Choroid plexus epithelial cell (primary cell): ENCODE data around the gene LMAN2.

Experiments
- DNase-seq: peaks from one replicate; pipeline ENCODE4 v3.0.0-alpha.2; 2010; ENCODE audit warnings: low read depth
- H3K4me3 ChIP-seq: 2 replicates; pipeline ENCODE4 v1.5.1; 2011; ENCODE audit warnings: low read depth, mild to moderate bottlenecking, control low read depth, low read length, moderate library complexity
- TF ChIP-seq, protein P1 (sequence below): conservative IDR thresholded peaks from 2 replicates; pipeline ENCODE4 v1.5.1; 2011; ENCODE audit warnings: low read depth, mild to moderate bottlenecking, control low read depth, inconsistent platforms, low read length, moderate library complexity

LMAN2 gene

DNA sequence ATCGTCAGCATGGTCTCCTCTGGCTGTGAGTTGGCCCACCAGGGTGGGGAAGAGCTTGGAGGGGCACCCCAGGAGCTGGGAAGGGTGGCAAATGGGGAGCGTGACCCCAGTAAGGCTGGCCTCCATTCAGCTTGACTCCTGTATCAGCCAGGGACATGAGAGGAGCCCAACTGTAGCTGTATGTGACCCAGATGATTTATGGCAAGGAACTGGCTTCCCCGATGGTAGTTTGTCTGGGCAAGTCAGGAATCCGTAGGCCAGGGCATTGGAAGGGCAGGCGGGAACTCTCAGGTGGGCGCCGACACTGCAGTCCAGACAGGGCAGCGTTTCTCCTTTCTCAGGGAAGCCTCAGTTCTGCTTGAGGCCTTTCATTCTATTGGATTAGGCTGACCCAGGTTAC, 35.1 kb upstream of the LMAN2 start:
- H3K4me3 ChIP-seq, result no peak overlapping the region
- TF ChIP-seq, protein P1, sequence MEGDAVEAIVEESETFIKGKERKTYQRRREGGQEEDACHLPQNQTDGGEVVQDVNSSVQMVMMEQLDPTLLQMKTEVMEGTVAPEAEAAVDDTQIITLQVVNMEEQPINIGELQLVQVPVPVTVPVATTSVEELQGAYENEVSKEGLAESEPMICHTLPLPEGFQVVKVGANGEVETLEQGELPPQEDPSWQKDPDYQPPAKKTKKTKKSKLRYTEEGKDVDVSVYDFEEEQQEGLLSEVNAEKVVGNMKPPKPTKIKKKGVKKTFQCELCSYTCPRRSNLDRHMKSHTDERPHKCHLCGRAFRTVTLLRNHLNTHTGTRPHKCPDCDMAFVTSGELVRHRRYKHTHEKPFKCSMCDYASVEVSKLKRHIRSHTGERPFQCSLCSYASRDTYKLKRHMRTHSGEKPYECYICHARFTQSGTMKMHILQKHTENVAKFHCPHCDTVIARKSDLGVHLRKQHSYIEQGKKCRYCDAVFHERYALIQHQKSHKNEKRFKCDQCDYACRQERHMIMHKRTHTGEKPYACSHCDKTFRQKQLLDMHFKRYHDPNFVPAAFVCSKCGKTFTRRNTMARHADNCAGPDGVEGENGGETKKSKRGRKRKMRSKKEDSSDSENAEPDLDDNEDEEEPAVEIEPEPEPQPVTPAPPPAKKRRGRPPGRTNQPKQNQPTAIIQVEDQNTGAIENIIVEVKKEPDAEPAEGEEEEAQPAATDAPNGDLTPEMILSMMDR, result no peak
- DNase-seq, result no peak

DNA sequence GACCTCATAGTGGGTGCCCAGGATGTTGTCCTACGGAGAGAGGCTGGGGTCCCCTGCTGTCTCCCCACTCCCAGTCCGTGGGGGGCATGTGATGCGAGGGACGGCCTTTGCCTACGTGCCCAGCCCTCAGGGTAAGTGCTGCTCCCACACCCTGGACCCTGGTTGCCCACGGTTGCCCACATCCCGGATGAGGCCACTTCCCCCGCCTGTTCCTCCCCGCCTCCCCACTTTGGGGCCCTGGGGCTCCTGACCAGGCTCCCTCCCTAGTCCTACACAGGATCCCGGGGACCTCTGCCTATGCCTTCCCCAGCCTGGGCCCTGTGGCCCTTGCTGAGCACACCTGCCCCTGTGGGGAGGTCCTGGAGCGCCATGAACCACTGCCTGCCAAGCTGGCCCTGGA, 34.3 kb upstream of the LMAN2 start:
- TF ChIP-seq, protein P1, result no peak
- H3K4me3 ChIP-seq, result no peak overlapping the region
- no peak for DNase-seq

DNA sequence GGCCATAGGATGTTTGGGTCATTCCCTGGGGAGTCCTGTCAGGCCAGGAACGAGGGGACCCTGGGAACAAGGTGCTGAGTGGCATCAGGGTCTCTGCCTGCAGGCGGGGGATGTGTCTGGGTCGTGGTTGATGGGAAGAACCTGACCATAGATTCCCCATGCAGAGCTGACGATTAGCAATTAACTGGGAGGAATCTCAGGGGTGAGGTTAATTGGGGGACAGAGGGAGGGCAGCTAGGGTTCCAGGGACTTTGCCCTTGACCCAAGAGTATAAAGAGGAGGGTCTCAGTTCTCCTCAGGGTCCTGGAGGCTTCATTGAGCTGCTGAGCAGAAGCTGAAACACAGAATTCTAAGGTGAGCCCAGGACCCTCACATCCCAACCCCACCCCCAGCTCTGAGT, 32.7 kb upstream of the LMAN2 start, which contains the start of gene SLC34A1:
Gene SLC34A1 (plus strand): TSS at position 301 of the 400 bp plus-strand sequence. CDS start 1,308 bp downstream, outside the sequence.
- no peak for DNase-seq
- no peak within 1 kb of the TSS for H3K4me3 ChIP-seq
- TF ChIP-seq, protein P1, result no peak

DNA sequence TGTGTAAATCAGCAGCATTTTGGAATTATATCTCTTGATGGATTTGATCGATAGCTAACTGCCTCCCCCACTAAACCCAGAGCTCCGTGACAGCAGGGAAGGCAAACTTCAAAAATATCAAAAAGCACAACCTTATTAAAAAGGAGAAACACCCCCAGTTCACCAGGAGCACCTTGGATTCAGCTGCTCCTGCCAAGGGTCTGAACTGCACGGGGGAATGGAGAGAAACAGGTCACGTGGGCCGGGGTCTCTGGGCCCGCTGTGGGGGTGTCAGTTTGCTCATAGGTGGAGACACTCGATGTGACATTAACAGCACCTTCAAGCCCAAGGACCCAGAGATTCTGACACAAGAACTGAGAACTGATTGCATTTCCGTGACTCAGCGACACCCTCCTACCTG, 31.7 kb upstream of the LMAN2 start:
- TF ChIP-seq, protein P1, result no peak
- no peak for DNase-seq
- no peak overlapping the region for H3K4me3 ChIP-seq

DNA sequence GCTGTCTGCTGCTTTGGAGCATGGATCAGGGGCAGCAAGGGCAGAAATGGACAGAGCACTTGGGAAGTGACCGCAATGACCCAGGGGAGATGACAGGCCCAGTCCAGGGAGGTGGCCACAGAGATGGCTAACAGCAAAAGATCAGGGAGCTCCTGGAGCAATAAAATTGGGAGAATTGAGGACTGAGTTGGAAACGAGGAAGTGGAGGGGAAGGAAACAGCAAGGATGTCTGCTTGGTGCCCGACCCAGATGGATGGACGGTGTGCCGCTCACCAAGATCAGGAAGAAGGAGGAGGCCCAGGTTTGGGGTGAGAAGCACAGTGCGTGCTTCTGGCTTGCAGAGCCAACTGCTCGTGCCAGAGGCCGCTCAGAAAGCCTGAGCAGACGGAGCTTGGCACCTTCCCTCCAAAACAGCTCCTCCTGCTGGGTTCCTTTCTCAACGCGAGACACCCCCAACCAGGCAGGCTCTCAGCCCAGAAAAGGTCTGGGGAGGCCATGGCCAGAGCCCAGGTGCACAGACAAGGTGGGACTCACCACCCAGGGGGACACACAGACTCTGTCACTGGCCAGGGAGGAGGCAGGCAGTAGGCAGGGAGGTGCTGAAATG, 31.1 kb upstream of the LMAN2 start:
- DNase-seq, result peak; percentile 56
- no peak overlapping the region for H3K4me3 ChIP-seq
- TF ChIP-seq, protein P1, result peak; percentile 61

DNA sequence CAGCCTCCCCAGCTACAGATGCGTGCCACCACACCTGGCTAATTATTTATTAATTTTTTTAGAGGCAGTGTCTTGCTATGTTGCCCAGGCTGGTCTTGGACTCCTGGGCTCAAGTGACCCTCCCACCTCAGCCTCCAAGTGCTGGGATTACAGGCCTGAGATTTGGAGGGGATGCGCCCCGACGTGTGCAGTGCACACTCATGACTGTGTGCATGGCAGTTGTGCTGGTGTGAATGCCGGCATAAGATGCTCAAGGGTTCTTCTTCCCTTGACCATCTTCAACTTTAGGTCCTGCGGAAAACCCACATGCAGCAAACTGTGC, 29.3 kb upstream of the LMAN2 start:
- H3K4me3 ChIP-seq, result no peak overlapping the region
- DNase-seq, result no peak
- TF ChIP-seq, protein P1, result no peak
